ENCODE measurements around the gene TMEM169. TPM values are rescaled to one million over a fixed set of nuclear protein-coding genes. Genes with fewer than 3 reads are reported as not detected.

Gene TMEM169
- total and polyA plus RNA-seq, 7 donors: 0.80 to 1.4 (median 0.95) TPM; not detected in 3

DNA sequence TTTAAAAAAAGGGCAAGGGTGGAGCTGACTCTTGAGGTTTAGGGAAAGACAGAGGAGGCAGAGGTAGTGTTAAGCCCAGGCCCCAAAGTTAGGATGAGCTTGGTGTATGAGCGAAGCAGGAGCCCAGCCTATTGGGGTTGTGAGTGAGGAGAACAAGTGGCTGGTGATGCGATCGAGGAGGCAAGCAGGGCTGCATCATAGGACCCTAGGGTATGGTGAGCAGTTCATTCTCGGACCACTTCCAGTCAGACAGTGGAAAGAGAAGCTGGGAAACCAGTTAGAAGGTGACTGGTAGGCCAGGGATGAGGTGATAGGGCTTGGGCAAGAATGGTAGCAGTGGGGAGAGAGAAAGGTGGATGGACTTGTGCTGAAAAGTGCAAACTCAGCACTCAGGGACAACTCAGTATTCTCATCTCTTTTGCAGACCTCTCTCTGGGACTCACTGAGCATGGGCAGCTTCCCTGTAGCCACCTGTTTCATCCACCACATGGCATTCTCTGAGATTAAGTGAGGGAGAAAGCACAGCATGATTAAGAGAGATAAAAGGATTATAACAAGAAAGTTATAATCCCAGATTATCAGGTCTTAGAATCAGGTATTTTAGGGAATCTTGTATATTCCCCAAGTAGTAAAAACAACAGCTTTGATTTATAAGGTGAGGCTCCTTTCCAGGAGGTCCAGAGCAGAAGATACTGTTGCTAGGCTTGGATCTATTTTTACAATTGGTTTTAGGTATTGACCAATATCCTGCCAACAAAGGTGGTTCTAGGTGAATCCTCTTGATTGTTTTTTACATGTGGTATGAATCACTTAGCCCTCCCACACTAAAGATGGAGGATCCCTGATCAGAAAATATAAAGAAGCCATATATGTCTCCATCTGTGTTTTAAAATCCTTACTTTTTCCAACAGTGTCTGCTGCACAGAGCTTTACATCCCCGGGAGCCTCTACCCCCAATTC, 65.7 kb downstream of the TMEM169 start:
- TF ChIP-seq, protein P1, sequence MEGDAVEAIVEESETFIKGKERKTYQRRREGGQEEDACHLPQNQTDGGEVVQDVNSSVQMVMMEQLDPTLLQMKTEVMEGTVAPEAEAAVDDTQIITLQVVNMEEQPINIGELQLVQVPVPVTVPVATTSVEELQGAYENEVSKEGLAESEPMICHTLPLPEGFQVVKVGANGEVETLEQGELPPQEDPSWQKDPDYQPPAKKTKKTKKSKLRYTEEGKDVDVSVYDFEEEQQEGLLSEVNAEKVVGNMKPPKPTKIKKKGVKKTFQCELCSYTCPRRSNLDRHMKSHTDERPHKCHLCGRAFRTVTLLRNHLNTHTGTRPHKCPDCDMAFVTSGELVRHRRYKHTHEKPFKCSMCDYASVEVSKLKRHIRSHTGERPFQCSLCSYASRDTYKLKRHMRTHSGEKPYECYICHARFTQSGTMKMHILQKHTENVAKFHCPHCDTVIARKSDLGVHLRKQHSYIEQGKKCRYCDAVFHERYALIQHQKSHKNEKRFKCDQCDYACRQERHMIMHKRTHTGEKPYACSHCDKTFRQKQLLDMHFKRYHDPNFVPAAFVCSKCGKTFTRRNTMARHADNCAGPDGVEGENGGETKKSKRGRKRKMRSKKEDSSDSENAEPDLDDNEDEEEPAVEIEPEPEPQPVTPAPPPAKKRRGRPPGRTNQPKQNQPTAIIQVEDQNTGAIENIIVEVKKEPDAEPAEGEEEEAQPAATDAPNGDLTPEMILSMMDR (IDR thresholded peaks at IDR 0.05): no peak
- TF ChIP-seq POLR2AphosphoS5 (IDR thresholded peaks at IDR 0.05): no peak
- no peak for TF ChIP-seq EP300 (IDR thresholded peaks at IDR 0.05)
- TF ChIP-seq POLR2A (IDR thresholded peaks at IDR 0.05): no peak
- WGBS, 2 donors: 95 to 96% methylated on average over 5 of the region's 5 CpGs
- intact Hi-C loops (cut with DNase I): no loop called here
- no peak overlapping the region for H3K4me3 ChIP-seq
- no peaks in the 10 kb centered on the region for H3K9me3 ChIP-seq
- no peak for DNase-seq
- peaks cover 0 to 98% (median 50%) of the 10 kb centered on the region in 4 donors for H3K36me3 ChIP-seq
- no peak overlapping the region for H3K27ac ChIP-seq
- H3K27me3 ChIP-seq: no peaks in the 10 kb centered on the region
- no peaks in the 10 kb centered on the region for H3K4me1 ChIP-seq

DNA sequence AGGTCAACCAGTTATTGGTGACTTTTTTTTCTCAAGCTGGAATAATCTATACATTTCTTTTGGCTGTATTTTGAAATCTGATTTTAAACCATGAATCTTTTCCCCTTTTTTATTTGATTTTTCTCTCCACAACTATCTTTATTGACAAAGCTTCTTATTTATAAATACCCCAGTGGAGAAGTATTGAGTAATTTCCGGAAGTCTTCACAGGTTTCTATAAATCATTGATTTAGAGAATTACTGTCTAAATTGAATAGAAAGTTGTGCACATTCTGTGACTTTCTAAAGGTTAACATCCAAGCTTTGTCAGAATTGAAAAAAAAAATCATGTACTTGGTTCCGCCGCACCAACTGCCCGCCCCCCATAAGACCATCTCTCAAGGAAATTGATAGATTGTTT, 67.3 kb downstream of the TMEM169 start:
- WGBS, 2 donors: 98 to 99% methylated on average over 4 of the region's 4 CpGs
- Histone ChIP-seq H3K36me3 (peaks cover 8 to 96% (median 44%) of the 10 kb centered on the region in 4 donors), H3K27me3 (no peaks in the 10 kb centered on the region), H3K27ac (no peak overlapping the region), H3K4me1 (no peaks in the 10 kb centered on the region), H3K4me3 (no peak overlapping the region), H3K9me3 (no peaks in the 10 kb centered on the region)
- no peak for DNase-seq
- intact Hi-C loops (cut with DNase I): no loop called here
- TF ChIP-seq POLR2A (IDR thresholded peaks at IDR 0.05): no peak
- TF ChIP-seq POLR2AphosphoS5 (IDR thresholded peaks at IDR 0.05): no peak
- TF ChIP-seq EP300 (IDR thresholded peaks at IDR 0.05): no peak

- intact Hi-C loops (cut with DNase I): no loop called here
Observed at GRCh38 chr2:216149741-216150140, 68.0 kb downstream of the TMEM169 start.

GRCh38 chr2:216151313-216152025, 69.8 kb downstream of the TMEM169 start:
- no peaks in the 10 kb centered on the region for H3K27me3 ChIP-seq
- H3K27ac ChIP-seq: no peak overlapping the region
- WGBS, 2 donors: 94 to 96% methylated on average over 7 of the region's 7 CpGs
- TF ChIP-seq POLR2A (IDR thresholded peaks at IDR 0.05): no peak
- no peak for TF ChIP-seq EP300 (IDR thresholded peaks at IDR 0.05)
- TF ChIP-seq POLR2AphosphoS5 (IDR thresholded peaks at IDR 0.05): no peak
- TF ChIP-seq, protein P1 (IDR thresholded peaks at IDR 0.05): no peak
- intact Hi-C loops (cut with DNase I): no loop called here
- peaks cover 10 to 92% (median 36%) of the 10 kb centered on the region in 4 donors for H3K36me3 ChIP-seq
- H3K9me3 ChIP-seq: no peaks in the 10 kb centered on the region
- H3K4me3 ChIP-seq: no peak overlapping the region
- no peaks in the 10 kb centered on the region for H3K4me1 ChIP-seq
- no peak for DNase-seq

More at GRCh38 chr2:216149741-216150140, 68.0 kb downstream of the TMEM169 start:
- Histone ChIP-seq H3K9me3 (no peaks in the 10 kb centered on the region), H3K36me3 (peaks cover 8 to 96% (median 38%) of the 10 kb centered on the region in 4 donors), H3K4me3 (no peak overlapping the region), H3K27me3 (no peaks in the 10 kb centered on the region), H3K4me1 (no peaks in the 10 kb centered on the region), H3K27ac (no peak overlapping the region)
- no peak for DNase-seq
- TF ChIP-seq, protein P1 (IDR thresholded peaks at IDR 0.05): no peak
- TF ChIP-seq EP300 (IDR thresholded peaks at IDR 0.05) (no peak), POLR2A (IDR thresholded peaks at IDR 0.05) (no peak), POLR2AphosphoS5 (IDR thresholded peaks at IDR 0.05) (no peak)
- WGBS, 2 donors: 85 to 86% methylated on average over 5 of the region's 5 CpGs

Other genes starting within 250 kb of the TMEM169 start
- 1 to 10 TPM in 3 of 4 donors, under 1 TPM in 1; 0.99 to 1.5 (median 1.3) TPM for gene MREG, start 68.4 kb upstream of the TMEM169 start, total RNA-seq
- gene MREG, start 68.4 kb upstream of the TMEM169 start, polyA plus RNA-seq: 1 to 10 TPM; 3.0 to 8.8 (median 5.6) TPM
- gene PECR, start 110 bp upstream of the TMEM169 start, total RNA-seq: 10 to 100 TPM in 2 of 4 donors, 1 to 10 TPM in 2; 5.0 to 13.9 (median 10.3) TPM
- 10 to 100 TPM; 15.6 to 25.9 (median 16.8) TPM for gene PECR, start 110 bp upstream of the TMEM169 start, polyA plus RNA-seq
- gene XRCC5, start 27.4 kb downstream of the TMEM169 start, total RNA-seq: 100 to 1,000 TPM in 3 of 4 donors, 10 to 100 TPM in 1; 92.5 to 152 (median 137) TPM
- gene XRCC5, start 27.4 kb downstream of the TMEM169 start, polyA plus RNA-seq: 100 to 1,000 TPM in 1 of 3 donors, 10 to 100 TPM in 2; 70.3 to 111 (median 86.0) TPM